AG09309 (cell line): ENCODE measurements around the gene VAV3.

Experiments
- DNase-seq: peaks from one replicate; pipeline ENCODE4 v3.0.0-alpha.2; 2010; ENCODE audit warnings: low read depth
- H3K4me3 ChIP-seq: 2 replicates; pipeline ENCODE4 v1.5.1; 2011; ENCODE audit warnings: mild to moderate bottlenecking, low read depth, low read length, moderate library complexity; ENCODE audit not compliant: control insufficient read depth
- CTCF ChIP-seq: IDR thresholded peaks from 2 replicates; pipeline ENCODE4 v1.5.1; 2011; ENCODE audit warnings: mild to moderate bottlenecking, low read depth, low read length, inconsistent platforms; ENCODE audit not compliant: insufficient read depth, control insufficient read depth; ENCODE audit errors: missing control alignments

The VAV3 gene

DNA sequence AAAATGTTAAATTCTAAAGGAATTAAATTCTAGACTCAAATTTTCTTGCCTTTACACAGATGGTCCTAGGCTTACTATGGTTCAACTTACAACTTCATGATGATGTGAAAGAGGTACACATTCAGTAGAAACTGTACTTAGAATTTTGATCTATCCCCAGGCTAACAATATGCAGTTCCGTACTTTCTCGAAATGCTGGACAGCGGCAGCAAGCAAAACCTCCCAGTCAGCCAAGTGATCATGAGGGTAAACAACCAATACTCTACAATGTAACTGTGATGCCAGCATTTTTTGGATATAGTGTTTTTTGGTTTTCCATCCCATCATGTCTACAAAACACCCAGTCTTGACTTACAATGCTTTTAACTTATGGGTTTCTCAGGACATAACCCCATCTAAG, 25.7 kb downstream of the VAV3 start:
- DNase-seq: no peak
- TF ChIP-seq CTCF: no peak
- no peak overlapping the region for H3K4me3 ChIP-seq

DNA sequence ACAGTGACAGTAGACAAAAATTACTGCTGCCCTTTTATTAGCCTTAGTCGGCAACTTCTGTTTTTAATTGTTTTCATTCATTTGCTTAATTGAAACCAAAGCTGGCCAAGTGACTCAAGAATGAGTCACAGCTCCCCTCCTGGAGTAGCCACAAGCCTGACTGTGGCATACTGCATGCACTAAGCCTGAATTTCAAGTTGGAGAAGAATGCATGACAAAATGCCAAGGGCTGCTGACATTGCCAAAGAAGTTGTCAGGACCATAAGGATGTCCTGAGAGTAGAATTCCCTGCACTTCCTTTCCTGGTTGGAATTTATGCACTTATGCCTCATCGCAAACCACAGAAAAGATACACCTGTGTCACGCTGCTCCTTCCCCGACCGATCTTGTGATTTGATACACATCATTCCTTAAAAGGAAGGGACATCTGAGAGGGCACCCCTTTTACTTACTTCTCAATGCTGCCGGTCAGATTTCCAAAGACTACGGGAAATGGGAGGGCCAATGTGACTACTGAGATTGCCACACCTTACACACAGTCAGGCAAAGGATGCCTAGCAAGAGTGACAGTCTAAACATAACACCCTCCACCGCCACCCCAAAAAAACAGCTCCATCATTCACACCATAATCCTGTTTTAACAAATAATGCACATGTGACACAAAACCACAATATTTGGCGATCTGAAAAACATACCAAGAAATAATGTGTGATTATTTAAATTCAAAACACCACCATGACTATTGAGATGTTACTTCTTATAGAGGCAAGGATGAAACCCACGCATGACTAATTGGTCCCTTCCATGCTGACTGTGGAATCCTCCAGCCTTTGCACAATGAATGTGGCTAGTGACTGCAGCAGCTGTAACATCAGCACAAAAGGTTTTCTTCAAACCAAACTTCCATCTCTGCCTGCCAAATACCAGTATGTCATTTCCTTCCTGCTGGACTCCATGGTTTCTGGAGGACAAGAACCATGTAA, 28.2 kb downstream of the VAV3 start:
- no peak overlapping the region for H3K4me3 ChIP-seq
- TF ChIP-seq CTCF: no peak
- DNase-seq: peak; percentile 89

- DNase-seq: no peak
- no peak for TF ChIP-seq CTCF
- no peak overlapping the region for H3K4me3 ChIP-seq
These were observed 29.4 kb downstream of the VAV3 start for GRCh38 chr1:107935396-107936064.

GRCh38 chr1:107934578-107934977, 30.4 kb downstream of the VAV3 start:
- no peak overlapping the region for H3K4me3 ChIP-seq

GRCh38 chr1:107933736-107934135, 31.2 kb downstream of the VAV3 start:
- no peak for TF ChIP-seq CTCF
- no peak overlapping the region for H3K4me3 ChIP-seq
- DNase-seq: no peak

More at GRCh38 chr1:107934578-107934977, 30.4 kb downstream of the VAV3 start:
- DNase-seq: no peak
- TF ChIP-seq CTCF: no peak

DNA sequence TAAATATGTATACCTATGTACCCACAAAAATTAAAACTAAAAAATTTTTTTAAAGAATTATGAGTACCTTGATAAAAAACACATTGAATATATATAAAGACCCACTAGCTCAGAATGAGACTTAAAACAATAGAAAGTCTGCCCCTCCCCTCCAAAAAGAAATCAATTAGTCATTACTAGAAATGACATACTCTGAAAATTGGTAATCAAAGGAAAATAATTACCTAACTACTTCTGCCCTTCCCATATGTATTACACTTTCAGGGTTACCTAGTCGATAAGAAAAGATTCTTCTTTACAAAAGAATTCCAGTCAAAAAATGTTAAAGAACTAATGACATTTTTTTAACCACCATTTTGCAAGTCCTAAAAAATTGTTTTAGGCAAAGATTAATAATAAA, 34.7 kb downstream of the VAV3 start:
- no peak for TF ChIP-seq CTCF
- H3K4me3 ChIP-seq: no peak overlapping the region
- no peak for DNase-seq
